ENCODE data around the gene HOXB9. TPM values are rescaled to one million over a fixed set of nuclear protein-coding genes. Genes with fewer than 3 reads are reported as not detected.

The HOXB9 gene
- total and polyA plus RNA-seq, 3 donors from 2014 or later: 0.31 to 0.94 (median 0.76) TPM

DNA sequence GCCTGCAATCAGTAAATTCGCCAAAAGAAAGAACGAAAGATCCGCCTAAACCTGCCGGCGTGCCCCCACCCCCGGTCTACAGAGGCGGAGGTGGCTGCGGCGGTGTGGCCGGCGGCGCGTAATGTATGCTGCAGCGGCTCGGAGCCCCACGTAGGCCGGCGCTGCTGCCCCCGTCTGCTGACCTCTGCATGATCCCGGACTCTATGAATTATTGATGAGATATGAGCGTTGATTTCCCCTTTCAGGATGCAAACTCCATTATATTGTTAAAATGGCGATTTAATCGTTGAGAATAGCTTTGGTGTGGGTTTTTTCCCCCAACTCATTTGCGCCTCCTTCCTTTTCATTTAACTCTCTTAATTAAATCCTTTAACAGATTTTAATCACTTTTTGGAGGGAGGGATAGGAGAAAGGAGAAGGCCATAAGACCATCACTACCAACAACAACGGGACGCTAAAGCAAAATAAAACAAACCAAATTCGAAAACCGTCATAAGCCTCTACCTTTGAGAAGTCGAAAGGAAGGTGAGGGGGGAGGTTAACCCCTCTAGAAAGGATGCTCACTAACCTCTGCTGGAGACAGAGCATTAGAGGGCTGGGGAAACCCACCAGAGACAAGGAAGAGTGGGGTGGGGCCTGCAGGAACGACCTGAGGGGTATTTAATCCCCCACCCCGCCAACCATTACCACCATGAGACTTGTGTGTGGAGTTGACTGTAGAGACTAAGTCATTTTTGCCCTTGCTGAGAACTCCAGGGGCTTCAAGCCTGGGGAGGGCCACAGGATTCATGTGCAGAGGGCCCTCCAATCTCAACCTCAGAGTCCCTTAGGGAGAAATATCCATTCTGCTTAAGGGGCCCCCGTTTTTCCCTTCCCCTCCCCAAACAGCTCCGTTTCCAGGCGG is 39.6 kb downstream of the HOXB9 start:
- H3K36me3 ChIP-seq (ENCODE audit: low read depth, missing control alignments): no peaks in the 10 kb centered on the region
- intact Hi-C loops (cut with DNase I; ENCODE audit: low total_unique reads): no loop called here
- peaks cover 16% of the 10 kb centered on the region for H3K4me1 ChIP-seq
- TF ChIP-seq CTCF (IDR thresholded peaks at IDR 0.05) (no peak), POLR2A (IDR thresholded peaks at IDR 0.05) (no peak)
- DNase-seq: no peak
- no peaks in the 10 kb centered on the region for H3K9me3 ChIP-seq
- WGBS, 2 donors: 13 to 15% methylated on average over 34 of the region's 34 CpGs
- H3K27ac ChIP-seq: no peak overlapping the region
- no peaks in the 10 kb centered on the region for H3K27me3 ChIP-seq
- H3K4me3 ChIP-seq: peak overlapping the region in 1 of 2 donors; percentile 44

DNA sequence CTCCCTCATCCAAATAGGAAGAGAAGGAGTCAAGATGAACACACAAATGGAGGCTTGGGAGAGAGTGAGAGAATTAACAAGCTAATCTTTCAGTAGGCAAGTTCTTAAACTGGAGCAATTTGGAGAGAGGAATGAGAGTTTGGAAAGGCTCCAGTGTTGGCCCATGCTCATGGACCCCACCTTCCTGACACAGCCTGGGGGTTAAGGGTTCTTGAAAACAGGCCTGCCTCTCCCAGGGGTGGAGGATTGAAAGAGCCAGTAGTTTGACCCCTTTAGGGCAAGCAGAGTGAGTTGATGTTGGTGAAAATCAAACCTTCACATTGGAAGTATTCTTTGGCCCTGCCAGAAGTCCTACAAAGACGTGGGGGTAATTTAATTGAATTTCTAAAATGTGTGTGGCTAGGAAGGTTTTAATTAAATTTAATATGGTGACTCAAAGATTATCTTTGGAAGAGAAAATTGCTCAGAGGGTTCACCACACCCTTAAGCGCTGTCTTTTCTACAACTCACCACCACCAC is 41.9 kb downstream of the HOXB9 start:
- Histone ChIP-seq H3K4me3 (no peak overlapping the region), H3K4me1 (peaks cover 16% of the 10 kb centered on the region), H3K27me3 (no peaks in the 10 kb centered on the region), H3K9me3 (no peaks in the 10 kb centered on the region), H3K27ac (no peak overlapping the region), H3K36me3 (ENCODE audit: low read depth, missing control alignments) (no peaks in the 10 kb centered on the region)
- DNase-seq: no peak
- intact Hi-C loops (cut with DNase I; ENCODE audit: low total_unique reads): no loop called here
- 24 to 29% methylated on average over 2 of the region's 2 CpGs for WGBS, 2 donors
- TF ChIP-seq CTCF (IDR thresholded peaks at IDR 0.05) (no peak), POLR2A (IDR thresholded peaks at IDR 0.05) (no peak)

DNA sequence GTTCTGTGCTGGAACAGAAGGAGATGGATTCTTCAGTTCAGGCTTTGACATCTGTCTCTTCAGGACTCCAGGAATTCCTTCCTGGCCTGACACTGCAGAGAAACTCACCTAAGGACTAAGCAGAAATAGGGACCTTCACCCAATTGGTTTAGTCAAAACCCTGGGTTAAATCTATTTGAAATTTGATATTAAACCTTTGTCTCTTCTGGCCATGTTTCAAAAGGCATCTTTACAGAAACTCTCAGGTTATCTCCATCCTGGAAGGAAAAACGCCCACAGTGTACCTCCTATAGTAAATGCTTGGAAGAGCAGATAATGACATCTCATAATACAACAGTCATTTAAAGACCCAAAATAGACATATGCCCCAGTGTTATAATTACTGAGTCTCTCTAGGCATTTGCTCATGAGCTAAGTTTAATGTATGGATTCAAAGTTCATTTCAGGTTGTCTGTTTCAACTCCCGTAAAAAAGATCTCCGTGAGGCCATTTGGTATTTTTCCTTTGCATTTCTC is 42.4 kb downstream of the HOXB9 start:
- TF ChIP-seq CTCF (IDR thresholded peaks at IDR 0.05): no peak
- TF ChIP-seq POLR2A (IDR thresholded peaks at IDR 0.05): no peak
- Histone ChIP-seq H3K27me3 (no peaks in the 10 kb centered on the region), H3K4me1 (peaks cover 16% of the 10 kb centered on the region), H3K4me3 (no peak overlapping the region), H3K27ac (no peak overlapping the region), H3K36me3 (ENCODE audit: low read depth, missing control alignments) (no peaks in the 10 kb centered on the region), H3K9me3 (no peaks in the 10 kb centered on the region)
- no peak for DNase-seq
- WGBS, 2 donors: 67 to 69% methylated on average over 3 of the region's 3 CpGs
- intact Hi-C loops (cut with DNase I; ENCODE audit: low total_unique reads): no loop called here

- H3K36me3 ChIP-seq (ENCODE audit: low read depth, missing control alignments): no peaks in the 10 kb centered on the region
- 18 to 25% methylated on average over 7 of the region's 7 CpGs for WGBS, 2 donors
- DNase-seq: no peak
- H3K4me3 ChIP-seq: peak overlapping the region; percentile 41 to 53
- peaks cover 16% of the 10 kb centered on the region for H3K4me1 ChIP-seq
- intact Hi-C loops (cut with DNase I; ENCODE audit: low total_unique reads): no loop called here
- H3K27ac ChIP-seq: no peak overlapping the region
- no peaks in the 10 kb centered on the region for H3K9me3 ChIP-seq
- H3K27me3 ChIP-seq: no peaks in the 10 kb centered on the region
- no peak for TF ChIP-seq CTCF (IDR thresholded peaks at IDR 0.05)
- TF ChIP-seq POLR2A (IDR thresholded peaks at IDR 0.05): no peak
Measured at GRCh38 chr17:48582750-48583069, 43.4 kb downstream of the HOXB9 start.

Measured in testis (tissue), 3 donors.